ENCODE results near the gene TPCN1.

The TPCN1 gene

DNA sequence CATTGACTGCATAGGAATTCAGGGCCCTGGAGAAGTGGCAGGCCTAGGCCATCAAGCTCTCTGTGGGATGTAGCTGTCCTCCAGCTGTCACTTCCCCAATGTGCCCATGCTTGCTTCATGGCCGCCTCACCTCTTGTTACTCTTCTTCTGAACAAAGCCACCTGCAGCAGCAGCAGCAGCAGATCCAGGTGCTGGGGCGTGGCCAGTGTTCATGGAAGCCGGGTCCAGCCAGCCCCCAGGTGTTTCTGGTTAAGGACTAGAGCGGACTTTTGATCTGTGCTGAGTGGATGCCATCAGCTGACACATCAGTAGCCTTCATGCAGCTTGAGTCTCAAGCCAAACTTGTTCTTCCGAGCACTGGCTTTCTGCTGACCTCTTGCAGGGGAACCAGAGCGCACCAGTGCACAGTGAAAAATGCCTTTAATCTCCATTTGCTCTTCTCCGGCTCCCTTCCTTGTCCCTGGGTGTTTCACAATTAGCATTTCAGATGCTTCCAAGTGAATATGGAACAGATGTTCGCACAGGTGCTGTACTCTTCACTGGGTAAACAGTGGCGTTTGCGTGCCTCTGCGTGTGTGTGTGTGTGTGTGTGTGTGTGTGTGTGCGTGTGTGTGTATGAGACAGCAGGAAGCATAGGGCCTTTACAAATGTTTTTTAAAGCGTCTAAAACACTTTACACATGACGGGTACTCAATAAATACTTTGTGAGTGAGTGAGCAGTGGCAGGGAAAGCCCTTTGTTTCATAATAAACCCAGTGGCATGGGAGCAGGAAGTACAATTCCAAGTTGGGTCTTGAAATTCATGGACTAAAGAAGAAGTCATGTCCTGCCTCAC lies 20.1 kb downstream of the TPCN1 start:
- peak; percentile 87 for DNase-seq (ENCODE audit: low read depth)

DNA sequence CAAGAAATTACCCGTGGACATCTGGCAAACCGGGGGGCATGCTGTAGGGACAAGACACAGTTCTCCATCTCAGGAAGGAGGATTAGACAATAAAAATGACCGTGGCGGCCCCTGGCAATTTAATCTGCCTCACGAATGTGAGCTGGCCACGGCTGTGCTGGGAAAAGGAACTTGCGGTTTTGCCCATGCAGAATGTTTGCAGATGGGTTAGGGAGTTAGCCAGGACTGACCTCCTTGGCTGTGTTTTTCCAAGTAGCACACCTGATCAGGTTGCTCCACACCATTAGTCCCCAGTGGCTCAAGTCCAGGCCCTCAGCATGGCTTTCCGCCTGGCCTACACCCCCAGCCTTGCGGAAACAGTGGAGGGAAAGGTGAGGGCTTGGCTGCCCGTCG lies 20.8 kb downstream of the TPCN1 start:
- peak; percentile 66 for DNase-seq (ENCODE audit: low read depth)

DNA sequence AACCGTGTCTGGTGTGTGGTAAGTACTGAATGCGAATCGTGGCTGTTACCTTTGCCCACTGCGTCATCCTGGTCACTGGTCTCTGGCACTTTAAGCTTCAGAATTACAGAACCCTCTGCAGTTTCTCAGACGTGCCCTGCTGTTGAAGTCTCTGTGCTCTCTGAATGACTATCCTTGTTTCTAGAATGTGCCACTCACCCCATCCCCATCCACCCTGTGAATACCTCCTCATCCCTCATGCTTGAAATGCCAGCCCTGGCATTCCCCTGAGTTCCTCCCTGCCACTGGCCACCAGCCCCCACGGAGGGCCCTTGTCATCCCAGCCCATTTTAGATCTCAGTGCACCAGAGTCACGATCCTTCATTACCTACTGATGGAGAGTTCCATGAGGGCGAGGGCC lies 21.3 kb downstream of the TPCN1 start:
- DNase-seq (ENCODE audit: low read depth), result no peak

DNA sequence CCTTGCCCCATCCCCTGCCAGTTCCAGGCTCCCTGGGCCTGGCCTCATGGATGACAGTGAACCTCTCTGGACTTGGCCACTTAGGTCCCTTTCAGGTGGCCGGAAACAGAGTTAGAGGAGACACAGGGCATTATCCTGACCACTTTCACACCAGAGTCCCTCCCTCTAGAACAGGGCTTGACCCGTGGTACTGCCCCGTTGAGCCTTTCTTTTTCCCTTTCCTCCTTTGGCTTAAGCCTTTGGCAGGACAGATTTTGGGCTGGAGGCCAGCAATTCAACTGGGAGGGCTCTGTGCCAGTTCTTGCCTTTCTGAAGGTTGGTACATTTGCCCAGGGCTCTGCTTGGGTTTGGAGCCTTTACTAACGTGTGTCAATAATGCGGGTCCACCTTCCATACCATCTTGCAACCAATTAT lies 22.8 kb downstream of the TPCN1 start:
- DNase-seq (ENCODE audit: low read depth), result peak; percentile 37

DNA sequence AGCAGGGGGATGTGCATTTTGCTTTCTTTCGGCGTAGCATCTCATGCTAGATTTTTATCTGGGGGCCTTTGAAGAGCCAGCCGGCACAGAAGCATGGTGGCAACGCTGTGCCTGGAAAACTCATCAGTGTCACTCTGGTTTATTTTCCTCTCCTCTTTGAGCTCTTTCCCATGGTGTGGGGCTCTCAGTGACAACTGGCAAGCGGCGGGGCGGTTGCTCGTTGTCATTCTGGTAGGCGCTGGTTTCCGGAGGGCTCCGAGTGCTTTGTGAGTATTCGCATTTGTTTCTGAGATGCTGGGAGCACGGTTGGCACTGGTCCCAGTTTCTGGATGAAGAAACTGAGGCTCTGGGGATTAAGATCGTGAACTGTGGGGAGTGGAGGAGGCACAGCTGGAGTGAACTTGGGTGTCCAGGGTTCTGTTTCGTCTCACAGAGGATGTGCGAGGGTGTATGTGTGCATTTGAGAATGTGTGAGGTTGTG lies 23.3 kb downstream of the TPCN1 start:
- DNase-seq (ENCODE audit: low read depth), result no peak

DNA sequence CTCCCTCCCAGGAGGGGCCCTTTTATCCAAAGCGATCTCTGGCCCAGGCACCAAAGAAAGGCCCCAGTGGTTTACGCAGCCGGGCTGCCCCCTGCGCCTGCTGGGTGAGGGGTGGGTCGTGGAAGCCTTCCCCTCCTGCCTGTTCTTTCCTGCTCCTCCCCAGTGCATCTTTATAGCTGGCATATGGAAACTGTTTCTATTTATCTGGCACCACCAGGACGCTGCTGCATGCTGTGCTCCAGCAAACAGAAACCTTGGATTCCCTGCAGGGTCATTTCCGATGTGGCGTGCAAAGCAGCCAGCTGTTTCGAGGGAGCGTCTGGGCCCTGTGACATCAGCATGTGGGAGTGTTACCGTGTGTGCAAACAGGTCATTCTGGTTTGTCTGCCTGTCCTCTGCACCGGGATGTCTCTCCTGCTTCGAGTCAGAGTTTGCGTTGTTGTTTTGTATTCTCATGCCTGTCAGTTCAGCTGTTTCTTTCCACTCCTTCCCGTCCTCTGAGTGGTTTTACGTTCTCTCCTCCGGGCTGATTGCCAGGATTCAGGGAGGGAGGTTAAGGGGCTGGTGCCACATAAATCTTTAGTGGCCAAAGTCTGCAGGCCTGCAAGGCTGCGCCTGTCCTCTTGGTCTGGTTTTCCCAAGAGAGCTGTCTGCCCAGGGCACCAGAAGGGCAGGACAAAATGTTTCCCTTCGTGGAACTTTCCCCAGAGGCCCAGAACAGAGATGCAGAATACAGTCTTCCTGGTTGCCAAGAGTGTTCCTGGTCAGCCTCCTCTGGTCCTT lies 24.6 kb downstream of the TPCN1 start:
- peak; percentile 93 for DNase-seq (ENCODE audit: low read depth)

DNA sequence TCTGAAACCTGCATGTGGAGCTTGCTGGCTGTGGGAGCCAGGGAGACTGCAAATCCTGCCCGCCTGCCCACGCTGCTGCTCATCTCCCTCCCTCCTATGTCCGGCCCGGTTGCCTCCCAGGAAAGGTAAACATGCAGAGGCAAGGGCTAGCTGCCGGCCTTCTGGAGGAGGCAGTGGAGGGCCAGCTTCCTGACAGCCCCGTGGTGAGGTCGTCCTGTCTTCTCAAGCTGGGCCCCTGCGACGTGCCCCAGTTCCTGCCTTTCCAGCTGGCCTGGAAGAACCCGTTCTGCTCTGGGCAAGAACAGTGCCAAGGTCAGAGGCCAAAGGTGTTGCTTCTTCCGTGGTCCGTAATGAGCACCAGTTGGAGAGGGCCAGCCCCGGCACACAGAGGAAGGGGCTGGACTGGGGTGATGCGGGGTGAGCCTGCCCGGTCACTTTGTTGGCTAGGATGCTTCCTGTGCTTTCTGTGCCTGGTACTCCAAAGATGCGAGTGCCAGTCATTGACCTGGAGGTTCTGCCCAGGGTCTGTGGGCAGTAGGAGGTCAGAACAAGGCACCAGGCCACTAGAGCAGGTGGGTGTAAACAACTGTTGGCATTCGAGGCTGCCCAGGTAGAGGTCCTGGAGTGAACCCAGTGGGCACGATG lies 25.3 kb downstream of the TPCN1 start:
- no peak for DNase-seq (ENCODE audit: low read depth)

DNA sequence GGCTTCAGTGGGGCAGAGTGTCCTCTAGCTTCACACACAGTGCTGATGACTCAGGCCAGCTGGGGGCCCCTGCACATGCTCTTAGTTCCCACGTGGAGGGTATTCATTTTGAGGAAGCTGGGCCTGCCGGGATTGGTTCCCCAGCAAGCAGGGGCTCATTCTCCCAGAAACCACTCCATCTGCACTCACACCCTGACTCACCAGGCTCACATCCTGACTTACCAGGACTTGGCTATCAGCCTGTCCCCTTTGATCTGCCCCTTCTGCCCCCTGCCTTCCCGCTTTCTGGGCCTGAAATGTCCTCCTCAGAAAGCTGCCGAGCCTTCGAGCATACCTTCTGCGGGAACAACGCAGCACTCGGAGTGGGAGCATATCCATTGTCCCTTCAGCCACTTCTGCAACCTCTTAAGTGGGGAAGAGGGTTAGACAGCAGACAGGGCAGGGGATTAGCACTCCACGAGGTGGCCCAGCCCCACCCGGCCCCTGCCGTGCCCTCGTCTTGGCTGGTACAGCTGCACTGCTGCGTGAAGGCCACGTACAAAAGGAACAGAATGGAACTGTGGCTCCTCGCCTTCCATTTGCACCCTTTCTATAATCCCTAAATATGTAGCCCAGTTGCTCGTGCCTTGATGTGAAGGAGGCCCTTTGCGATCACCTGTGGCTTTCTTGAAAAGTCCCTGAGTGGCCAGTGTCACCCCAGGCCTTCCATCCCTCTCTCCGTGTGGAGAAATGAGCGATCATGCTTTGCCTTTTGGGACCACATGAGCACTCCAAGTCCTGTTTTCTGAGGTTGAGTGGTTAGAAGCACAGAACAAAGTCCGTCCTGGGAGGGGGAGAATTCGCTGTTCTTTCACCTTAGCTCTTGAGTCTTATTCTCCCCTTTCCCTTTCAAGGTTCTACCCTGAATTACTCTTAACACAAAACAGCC lies 26.1 kb downstream of the TPCN1 start:
- peak; percentile 46 for DNase-seq (ENCODE audit: low read depth)

DNA sequence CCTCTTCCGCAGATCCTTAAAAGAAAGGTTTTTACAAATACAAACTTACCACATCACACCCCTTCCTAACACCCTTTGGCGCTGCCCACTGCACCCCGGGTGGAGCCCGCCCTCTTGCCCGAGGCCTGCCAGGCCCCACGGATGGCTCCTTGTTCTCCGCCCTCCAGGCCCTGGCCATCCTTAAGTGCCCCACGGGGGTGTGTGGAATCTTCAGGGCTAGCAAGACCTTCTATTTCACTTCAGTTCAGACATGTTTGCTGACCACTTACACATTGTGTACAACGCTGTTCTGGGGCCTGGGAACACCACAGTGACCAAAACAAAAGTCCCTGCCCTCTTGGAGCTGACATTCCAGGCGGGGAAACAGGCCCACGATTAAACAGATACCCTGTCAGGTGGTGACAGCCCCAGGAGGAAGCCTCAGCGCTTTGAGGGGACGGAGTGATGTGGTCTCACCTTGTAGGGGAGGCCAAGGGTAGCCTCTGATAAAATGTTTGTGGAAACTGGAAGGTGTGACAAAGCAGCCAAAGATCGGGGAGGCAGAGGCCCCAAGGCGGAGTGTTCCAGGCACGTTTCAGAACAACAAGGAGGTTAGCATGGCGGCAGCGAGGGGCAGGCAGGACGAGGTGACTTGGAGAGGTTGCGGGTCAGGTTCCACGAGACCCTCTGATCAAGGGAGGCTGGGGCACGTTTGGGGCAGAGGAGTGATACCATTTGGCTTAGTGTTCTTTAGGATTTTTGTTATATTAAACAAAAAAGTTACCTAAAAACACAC lies 27.0 kb downstream of the TPCN1 start:
- DNase-seq (ENCODE audit: low read depth), result no peak

DNA sequence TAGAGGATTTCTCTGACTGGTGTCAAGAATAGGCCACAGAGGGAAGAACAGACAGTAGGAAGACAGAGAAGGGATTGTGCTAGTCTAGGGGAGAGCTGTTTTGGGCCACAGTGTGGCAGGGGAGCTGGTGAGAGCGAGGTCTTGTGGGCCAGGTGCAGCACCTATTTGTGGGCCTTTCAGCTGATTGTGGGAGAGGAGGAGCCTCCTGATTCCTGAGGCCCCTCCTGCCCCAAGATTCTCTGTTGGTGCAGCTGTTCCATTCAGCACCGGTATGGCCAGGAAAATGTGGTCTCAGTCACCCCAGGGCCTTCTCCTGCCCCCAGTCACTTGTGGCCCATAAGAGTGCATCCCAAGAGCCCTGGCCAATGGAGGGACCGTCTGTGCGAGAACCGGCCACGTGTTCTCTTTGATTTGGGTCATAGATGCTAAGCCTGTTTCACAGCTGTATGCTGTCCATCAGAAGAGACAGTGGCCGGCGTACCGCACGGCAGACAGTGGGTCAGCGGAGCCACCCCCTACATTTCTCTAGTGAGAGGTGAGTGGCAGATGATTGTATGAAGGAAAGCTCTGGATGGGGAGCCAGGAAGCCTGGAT lies 27.7 kb downstream of the TPCN1 start:
- no peak for DNase-seq (ENCODE audit: low read depth)

DNA sequence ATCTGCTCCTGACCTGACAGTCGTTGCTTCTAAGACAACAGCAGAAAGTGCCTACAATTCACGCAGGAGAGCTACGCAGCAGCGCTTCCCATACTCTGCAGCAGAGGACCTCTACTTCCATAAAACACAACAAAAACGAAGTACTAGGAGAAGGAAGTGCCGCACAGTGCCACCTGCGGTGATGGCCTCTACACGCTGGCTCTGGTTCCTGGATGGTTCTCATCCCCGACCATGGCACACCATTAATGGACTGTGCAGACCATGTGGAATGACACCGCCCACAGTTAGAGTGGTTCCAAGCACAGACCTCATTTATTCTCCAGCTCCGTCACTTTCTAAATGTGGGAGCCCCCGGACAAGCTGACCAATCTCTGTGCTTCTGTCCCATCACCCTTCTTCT lies 28.3 kb downstream of the TPCN1 start:
- no peak for DNase-seq (ENCODE audit: low read depth)

DNA sequence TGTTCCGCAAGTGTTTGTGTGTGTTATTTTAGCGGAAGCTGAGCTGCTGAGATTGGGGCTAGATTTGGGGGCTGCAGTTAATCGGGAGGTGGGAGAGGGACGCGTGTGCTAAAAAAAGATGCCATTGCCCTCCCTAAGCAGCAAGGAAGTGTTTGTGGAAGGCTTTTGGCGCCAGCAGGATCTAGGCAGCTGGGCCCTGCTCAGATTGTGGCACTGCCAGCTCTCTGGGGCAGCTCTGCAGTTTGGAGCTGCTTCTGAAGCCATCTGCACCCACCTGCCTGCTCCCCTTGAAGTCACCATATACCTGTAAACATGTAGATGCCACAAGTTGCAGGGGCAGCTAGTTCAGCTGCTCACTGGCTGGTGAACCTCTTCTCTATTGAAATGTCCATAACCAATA lies 28.8 kb downstream of the TPCN1 start:
- no peak for DNase-seq (ENCODE audit: low read depth)

DNA sequence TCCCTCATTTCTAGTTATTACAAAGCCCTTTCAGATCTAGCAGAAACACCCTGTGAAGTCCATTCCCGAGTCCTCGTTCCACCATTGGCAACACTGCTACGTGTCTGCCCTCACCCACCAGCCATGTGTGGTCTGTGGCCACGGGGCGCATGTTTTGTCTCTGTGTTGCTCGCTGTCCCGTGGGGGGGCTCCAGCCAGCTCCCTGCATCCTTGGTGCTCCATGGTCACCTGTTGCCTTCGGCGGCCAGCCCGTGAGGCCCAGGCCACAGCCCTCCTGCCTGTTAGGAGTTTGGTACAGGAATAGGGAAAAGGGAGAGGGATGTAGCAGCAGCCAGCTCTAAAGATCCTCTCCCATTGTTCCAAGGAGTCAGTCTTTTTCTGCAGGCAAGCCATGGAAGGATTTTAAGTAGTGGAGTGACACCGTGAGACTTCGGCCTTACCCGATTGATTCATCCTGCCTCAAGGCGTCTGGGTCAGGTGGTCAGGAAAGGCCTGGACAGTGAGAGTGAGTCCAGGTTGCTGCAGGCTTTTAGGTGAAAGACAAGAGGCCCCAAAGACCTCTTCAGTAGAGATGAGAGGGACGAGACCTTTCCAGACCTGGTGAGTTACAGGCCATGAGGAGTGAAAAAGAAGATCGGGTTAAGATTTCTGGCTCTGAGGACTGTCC lies 30.3 kb downstream of the TPCN1 start:
- DNase-seq (ENCODE audit: low read depth), result no peak

DNA sequence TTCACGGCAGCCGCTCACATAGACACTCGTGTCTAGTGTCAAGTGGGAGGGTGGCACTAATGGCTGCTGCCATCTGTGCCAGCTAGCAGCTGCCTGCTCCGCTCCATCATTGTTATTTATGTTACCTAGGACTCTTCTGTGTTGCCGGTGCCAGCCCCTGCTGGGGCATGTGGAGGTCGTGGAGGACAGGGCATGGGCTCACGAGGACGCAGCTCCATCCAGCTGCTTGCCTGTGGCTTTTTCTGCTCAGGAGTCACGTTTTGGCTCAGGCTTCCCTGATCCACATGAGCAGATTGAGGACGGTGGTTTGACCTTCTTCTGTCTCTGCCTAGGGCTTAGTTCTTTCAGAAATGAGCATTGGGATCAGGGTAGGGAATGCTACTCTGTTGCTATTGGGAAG lies 31.2 kb downstream of the TPCN1 start:
- no peak for DNase-seq (ENCODE audit: low read depth)

DNA sequence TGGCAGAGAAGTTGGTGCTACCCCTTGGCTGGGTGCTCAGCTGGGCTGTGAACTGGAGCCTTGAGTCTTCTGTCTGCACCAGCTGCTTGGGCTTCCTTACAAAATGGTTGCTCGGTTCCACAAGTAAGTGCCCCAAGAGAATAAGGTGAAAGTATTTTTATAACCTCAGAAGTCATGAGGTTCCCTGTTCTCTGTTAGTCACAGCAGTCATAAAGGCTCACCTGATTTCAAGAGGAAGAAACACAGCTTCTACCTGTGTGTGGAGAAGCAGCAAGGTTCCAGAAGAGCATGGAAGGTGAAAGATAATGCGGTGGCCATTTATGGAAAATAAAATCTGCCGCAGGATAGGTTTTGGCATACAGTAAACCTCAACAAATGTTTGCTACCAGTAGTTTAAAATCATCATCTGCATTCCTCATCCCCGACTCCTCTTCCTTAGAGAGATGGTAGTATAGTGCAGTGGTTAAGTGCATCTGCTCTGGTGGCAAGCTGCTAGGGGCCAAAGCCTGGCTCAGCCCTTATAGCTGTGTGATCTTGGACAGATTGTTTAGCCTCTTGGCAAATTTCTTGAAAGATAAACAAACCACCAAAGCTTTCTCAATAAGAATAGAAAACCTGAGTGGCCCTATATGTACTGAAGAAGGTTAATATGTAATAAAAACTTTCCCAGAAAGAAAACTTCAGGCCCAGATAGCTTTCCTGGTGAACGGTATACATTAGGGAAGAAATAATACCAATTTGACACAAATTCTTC lies 32.4 kb downstream of the TPCN1 start:
- no peak for DNase-seq (ENCODE audit: low read depth)

DNA sequence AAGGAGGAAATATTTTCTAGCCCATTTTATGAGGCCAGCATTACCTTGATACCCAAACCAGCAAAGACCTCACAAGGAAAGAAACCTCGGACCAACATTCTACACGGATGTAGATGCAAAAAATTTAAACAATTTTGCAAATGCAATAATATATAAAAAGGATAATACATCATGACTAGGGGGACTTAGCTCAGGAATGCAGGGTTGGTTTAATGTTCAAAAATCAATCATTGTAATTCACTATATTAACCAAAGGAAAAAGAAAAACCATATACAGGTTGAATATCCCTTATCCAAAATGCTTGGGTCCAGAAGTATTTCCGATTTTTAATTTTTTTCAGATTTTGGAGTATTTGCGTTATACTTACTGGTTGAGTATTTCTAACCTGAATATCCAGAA lies 33.0 kb downstream of the TPCN1 start:
- no peak for DNase-seq (ENCODE audit: low read depth)

DNA sequence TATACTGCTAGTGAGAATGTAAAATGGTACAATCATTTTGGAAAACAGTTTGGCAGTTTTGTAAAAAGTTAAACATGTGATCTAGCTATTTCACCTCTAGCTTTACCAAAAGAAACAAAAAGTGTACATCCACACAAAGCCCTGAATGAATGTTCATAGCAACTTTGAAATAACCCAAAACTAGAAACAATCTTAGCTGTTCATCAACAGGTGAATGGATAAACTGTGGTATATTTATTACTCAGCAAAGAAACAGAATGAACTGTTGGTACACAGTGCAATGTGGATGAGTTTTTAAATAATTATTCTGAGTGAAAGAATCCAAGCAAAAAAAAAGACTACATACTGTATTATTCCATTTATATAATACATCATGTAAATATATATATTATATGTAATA lies 36.3 kb downstream of the TPCN1 start:
- DNase-seq (ENCODE audit: low read depth), result no peak

DNA sequence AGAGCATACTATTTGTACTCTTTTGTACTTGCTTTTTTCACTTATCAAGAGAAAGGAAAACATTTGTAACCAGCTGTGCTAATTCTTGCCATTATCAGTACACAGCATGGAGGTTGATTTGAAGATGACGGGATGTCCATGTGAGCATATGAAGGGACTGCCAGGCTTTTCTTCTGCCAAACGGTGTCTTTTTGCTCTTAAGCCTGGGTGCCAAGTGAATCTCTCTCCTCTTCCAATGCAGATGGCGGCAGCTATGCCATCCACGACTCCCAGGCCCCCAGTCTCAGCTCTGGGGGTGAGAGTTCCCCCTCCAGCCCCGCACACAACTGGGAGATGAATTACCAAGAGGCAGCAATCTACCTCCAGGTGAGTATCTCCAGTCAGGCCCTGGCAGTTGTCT lies 38.9 kb downstream of the TPCN1 start:
- no peak for DNase-seq (ENCODE audit: low read depth)

DNA sequence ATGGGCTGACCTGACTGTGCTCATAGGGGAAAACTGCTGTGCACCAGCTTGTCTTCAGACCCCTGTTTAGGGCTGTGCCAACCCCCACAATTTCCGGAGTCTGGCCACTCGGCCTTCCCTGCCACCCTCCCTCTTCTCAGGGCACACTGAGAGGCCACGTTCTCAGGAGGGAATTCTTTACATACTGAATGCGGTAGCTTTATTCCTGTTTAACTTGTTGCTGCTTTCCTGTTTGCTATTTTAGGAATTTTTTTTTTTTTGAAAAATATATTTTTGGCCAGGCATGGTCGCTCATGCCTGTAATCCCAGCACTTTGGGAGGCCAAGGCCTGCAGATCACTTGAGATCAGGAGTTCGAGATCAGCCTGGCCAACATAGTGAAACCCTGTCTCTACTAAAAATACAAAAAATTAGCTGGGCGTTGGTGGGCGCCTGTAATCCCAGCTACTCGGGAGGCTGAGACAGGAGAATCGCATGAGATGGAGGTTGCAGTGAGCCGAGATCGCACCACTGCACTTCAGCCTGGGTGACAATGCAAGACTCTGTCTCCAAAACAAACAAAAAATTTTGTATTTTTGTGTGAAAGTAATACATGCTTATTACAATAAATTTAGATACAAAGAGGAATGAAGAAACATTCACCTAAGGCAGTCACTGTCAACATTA lies 39.5 kb downstream of the TPCN1 start:
- no peak for DNase-seq (ENCODE audit: low read depth)
